GM21576 (cell line): Measurements from ENCODE around the gene TMEM132D.
"Not testable (repeated sequence)": the region's sequence is repeated elsewhere in the genome, so short reads cannot be mapped to it uniquely, and the experiment has no call there.

Experiments used
- ATAC-seq: cut with Tn5 transposase; IDR thresholded peaks from one replicate; pipeline ENCODE4 v1.9.1; 2021; ENCODE audit warnings: mild to moderate bottlenecking, moderate library complexity; ENCODE audit not compliant: unreplicated experiment

TMEM132D gene

GRCh38 chr12:129079719-129080118 lies 824.1 kb downstream of the TMEM132D start:
- no peak for ATAC-seq

- no peak for ATAC-seq
Observed at GRCh38 chr12:129076441-129077320, 827.1 kb downstream of the TMEM132D start.

GRCh38 chr12:129075460-129076208 lies 828.2 kb downstream of the TMEM132D start:
- no peak for ATAC-seq

- ATAC-seq: no peak
Observed at GRCh38 chr12:129074379-129074778, 829.4 kb downstream of the TMEM132D start.

- no peak for ATAC-seq
Observed at GRCh38 chr12:129073157-129073915, 830.5 kb downstream of the TMEM132D start.

DNA sequence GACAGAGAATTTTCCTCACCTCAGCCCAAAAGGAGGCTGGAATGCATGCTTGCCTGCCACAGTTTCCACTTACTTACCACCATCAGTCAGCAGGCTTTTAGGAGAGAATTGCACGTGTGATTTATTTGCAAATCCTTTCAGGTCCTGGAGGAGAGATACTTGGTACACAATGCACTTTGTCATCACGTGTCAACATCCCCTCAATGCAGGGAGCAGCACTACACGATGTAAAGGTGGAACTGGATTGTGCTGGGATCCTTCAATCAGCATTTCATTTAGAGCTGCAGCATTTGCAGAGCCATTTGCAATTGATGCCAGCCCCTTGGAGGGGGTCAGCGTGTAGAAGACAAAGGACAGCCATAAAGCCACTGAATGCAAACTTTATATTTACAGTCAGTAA lies 832.5 kb downstream of the TMEM132D start:
- no peak for ATAC-seq

DNA sequence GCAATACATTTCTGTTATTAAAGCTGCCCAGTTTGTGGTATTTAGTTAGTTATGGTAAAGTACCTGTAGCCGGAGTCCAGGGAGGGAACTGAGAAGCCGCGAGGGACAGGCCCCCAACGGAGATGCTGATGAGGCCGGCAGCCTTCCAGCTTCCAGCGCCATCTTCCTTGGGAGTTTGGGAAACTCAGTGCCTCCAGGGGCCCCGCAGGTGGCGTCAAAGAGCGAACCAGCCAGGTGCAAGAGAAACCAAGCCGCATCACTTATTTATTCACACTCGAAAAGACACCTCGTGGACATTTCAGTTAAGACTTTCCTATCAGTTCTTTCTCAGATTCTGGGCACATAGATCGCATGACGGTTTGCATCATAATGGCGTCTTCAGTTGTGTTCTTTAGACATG lies 833.9 kb downstream of the TMEM132D start:
- no peak for ATAC-seq

DNA sequence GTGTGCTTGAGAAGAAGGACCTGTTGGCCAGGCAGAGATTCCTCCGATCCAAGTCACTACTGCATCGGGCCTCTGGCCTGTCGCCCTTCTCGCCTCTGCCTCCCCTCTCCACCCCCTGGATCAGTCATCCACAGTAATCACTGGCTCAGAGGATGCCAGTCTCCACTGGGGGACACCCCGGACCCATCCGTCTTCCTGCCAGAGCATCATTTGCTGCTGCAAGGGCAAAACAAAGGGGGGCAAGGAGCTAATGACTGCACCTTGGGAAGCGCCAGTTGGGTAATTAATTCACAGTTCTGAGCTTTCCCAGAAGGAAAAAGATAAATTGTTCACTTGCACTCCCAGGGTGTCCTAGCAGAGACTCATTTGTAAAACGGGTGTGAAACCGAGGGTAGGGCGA lies 835.1 kb downstream of the TMEM132D start:
- no peak for ATAC-seq

GRCh38 chr12:129067491-129067890 lies 836.3 kb downstream of the TMEM132D start:
- ATAC-seq: no peak

DNA sequence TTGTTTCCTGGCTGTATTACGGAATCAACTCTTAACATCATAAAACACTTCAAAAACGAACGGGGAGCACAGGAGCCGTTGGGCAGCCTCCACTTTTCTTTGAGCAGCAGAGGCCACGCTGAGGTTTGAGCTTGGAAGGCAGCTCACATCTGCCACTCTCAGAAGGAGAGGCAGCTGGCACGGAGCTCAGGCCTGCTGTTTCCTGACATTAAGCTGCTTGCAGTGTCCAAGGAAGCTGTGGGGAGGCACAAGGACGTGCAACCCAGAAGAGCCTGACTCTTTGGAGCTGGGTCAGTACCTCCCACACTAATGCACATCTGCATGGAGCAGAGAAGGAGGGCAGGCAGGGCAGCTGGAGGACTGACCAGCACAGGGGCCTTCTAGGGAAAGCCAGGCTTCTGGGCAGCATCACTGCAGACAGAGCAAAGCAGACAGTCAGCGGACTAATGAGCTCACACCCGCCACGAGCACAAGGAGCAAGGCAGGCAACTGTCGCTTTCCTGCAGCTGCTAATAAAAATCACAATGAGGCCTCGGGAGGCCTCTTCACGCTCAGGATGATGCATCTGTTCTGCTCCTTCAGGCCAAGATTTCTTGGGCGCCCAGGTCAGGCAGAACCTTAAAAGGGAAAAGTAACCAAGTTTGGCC lies 839.5 kb downstream of the TMEM132D start:
- ATAC-seq: no peak

- ATAC-seq: no peak
Observed at GRCh38 chr12:129063600-129063999, 840.2 kb downstream of the TMEM132D start.

GRCh38 chr12:129053232-129053631 lies 850.6 kb downstream of the TMEM132D start:
- no peak for ATAC-seq

DNA sequence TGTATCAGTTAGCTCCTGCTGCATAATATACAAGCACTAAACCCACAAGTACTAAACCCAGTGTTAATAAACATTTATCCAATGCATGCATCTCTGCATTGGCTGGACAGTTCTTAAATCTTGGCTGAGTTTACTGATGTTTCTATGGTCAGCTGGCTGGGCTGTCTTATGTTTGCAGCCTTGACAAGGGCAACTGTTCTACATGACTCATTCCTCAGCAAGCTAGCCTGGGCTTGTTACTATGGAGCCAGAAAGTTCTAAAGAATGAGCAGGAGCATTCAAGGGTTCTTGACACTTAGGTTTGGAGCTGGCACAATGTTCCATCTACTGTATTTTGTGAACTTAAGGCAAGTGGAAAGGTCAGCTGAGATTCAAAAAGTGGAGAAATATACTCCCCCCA lies 851.5 kb downstream of the TMEM132D start:
- no peak for ATAC-seq

- ATAC-seq: no peak
Observed at GRCh38 chr12:129049917-129050316, 853.9 kb downstream of the TMEM132D start.

- not testable (repeated sequence) for ATAC-seq
Observed at GRCh38 chr12:129043334-129043733, 860.5 kb downstream of the TMEM132D start.

GRCh38 chr12:129036135-129036534 lies 867.7 kb downstream of the TMEM132D start:
- no peak for ATAC-seq

DNA sequence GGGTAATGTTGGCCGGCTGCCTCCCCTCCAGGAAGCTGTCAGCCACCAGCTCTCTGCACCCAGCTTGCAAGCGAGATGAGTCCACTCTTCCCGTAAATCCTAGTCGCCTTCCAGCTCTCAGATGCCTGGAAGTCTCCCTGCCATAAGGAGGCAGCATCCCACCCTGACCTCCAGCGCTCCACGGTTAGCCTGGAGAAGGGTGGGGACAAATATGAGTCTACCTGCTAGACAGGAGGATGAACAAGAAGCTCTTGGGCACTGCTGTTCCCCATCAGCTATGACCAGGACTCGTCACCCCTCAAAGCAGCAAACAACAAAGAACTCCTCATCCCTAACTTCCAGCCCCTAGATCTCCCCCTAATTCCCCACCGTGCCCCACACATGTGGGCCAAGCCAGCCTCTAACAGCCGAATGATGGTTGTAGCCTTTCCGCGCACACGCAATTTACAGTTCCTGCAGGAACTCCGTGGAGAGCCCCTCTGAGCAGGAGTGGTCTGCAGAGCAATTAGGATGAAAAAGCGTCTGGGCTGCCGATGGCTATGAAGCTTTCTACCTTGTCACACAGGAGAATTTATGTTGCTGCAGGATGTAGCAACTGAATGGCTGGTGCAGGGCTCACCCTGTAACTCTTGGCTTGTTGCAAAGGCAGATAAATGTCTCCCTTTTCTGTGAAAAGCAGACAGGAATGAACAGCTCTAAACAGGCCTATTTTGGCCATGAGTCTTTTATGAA lies 869.1 kb downstream of the TMEM132D start:
- no peak for ATAC-seq

GRCh38 chr12:129028844-129029243 lies 875.0 kb downstream of the TMEM132D start:
- no peak for ATAC-seq

- ATAC-seq: no peak
Observed at GRCh38 chr12:129025055-129025454, 878.8 kb downstream of the TMEM132D start.
